ENCODE results near the gene MAEA. TPM values are rescaled to one million over a fixed set of nuclear protein-coding genes. Genes with fewer than 3 reads are reported as not detected.

The MAEA gene
- total and polyA plus RNA-seq, 10 of the 15 experiments (the other 5 are each of a cell fraction or from before 2014, with no cell fraction given) = 3.6 to 67.1 (median 54.6) TPM

DNA sequence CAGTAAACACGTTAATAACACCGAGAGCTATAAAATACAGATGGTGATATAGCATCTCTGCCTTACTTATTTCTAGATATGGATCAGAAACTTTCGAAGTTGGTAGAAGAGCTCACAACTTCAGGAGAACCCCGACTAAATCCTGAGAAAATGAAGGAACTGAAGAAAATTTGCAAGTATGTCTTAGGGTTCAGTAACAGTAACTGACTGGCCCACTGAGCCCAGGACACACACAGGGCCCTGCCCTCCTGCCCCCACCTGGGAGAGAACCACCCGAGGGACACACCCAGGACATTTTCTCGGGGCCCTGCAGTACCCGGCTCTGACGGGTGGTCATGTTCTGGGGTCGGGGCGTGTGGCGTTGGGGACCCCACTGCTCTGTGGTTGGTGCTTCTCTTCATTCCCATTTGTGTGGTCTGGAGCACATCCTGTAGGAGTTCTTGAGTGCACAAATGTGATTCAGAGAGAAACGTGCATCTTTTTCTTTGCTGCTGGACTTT, 58.4 kb downstream of the MAEA start:
- in situ Hi-C loops (cut with MboI) = loop anchor here (5.0 kb wide), 1 partner anchor 56 kb away; no protein-coding TSS in a partner anchor
- H3K36me3 ChIP-seq (ENCODE audit: control insufficient read depth in 2 of 2, insufficient read depth in 2 of 2, low read length in 1 of 2) = no peaks in the 10 kb centered on the region; a peak in 2 of 4 replicates
- SMC1A ChIA-PET (ENCODE audit: uncharacterized antibody, unreplicated experiment) = interaction anchor here (0.7 to 2.5 kb wide), 4 partner anchors 80 to 217 kb away, joined by 3 to 13 read pairs (median 4); no protein-coding TSS in a partner anchor
- H3K4me3 ChIP-seq = peak overlapping the region; percentile 80
- H3K4me1 ChIP-seq (ENCODE audit: control insufficient read depth, insufficient read depth, low read length) = peaks cover 10% of the 10 kb centered on the region
- H3K27me3 ChIP-seq (replicated peaks in 1 of 2; ENCODE audit: control insufficient read depth in 2 of 2, insufficient read depth in 2 of 2, low read length in 1 of 2) = no peaks in the 10 kb centered on the region
- peak overlapping the region; percentile 61; the same call in 1 of the 2 replicates for H2AFZ ChIP-seq (ENCODE audit: control insufficient read depth, low read depth, low read length)
- ATAC-seq = no peak
- no peak for FAIRE-seq
- no peak for DNase-seq (ENCODE audit: low read depth, low spot score)
- peaks cover 16% of the 10 kb centered on the region for H3K79me2 ChIP-seq (ENCODE audit: control insufficient read depth, insufficient read depth, low read length)
- no peaks in the 10 kb centered on the region for H3K9me3 ChIP-seq (replicated peaks; ENCODE audit: control insufficient read depth, insufficient read depth, low read length)
- no peaks in the 10 kb centered on the region for H4K20me1 ChIP-seq (ENCODE audit: control insufficient read depth, insufficient read depth)
- WGBS (ENCODE audit: insufficient coverage, insufficient replicate concordance, low lambda C conversion rate, missing lambda C conversion rate) = 49% methylated on average over 12 of the region's 12 CpGs
- H3K27ac ChIP-seq (ENCODE audit: control insufficient read depth, insufficient read depth) = peak overlapping the region; percentile 88
- intact Hi-C loops (cut with micrococcal nuclease; ENCODE audit: unreplicated experiment) = loop anchor here (5.0 kb wide), 3 partner anchors 61 to 426 kb away; partner anchors contain the start of gene MAEA
- CTCF ChIA-PET = interaction anchor here (1.3 to 5.3 kb wide), 6 partner anchors 8 to 217 kb away, joined by 3 to 48 read pairs (median 6); no protein-coding TSS in a partner anchor
- H3K9ac ChIP-seq (ENCODE audit: control insufficient read depth, insufficient read depth, low read length) = peak overlapping the region; percentile 91
- H3K4me2 ChIP-seq (ENCODE audit: control insufficient read depth, insufficient read depth) = peak overlapping the region; percentile 88
- POLR2A ChIA-PET = interaction anchor here (0.6 to 4.0 kb wide), 3 partner anchors 56 to 104 kb away, joined by 3 to 42 read pairs (median 3); partner anchors contain the start of gene CTBP1
- BruUV-seq (replicated peaks) = TSS peak; percentile 77
- RAD21 ChIA-PET (ENCODE audit: unreplicated experiment) = interaction anchor here (0.7 to 3.9 kb wide), 6 partner anchors 57 to 216 kb away, joined by 3 to 29 read pairs (median 6); partner anchors contain the start of gene MAEA
- TF ChIP-seq FOXM1 (IDR thresholded peaks at IDR 0.05; ENCODE audit: low read depth, low read length) (no peak), SREBF1 (IDR thresholded peaks at IDR 0.05; ENCODE audit: low read length) (no peak), GABPA (IDR thresholded peaks at IDR 0.05; ENCODE audit: low read depth) (no peak), PML (IDR thresholded peaks at IDR 0.05; ENCODE audit: low read length) (no peak), ZNF217 (IDR thresholded peaks at IDR 0.05) (no peak), TBL1XR1 (IDR thresholded peaks at IDR 0.05; ENCODE audit: low read depth, low read length) (no peak), HDAC6 (IDR thresholded peaks at IDR 0.05; ENCODE audit: unreplicated experiment) (no peak), EED (IDR thresholded peaks at IDR 0.05; ENCODE audit: low read depth) (no peak)
- TF ChIP-seq, protein P1, sequence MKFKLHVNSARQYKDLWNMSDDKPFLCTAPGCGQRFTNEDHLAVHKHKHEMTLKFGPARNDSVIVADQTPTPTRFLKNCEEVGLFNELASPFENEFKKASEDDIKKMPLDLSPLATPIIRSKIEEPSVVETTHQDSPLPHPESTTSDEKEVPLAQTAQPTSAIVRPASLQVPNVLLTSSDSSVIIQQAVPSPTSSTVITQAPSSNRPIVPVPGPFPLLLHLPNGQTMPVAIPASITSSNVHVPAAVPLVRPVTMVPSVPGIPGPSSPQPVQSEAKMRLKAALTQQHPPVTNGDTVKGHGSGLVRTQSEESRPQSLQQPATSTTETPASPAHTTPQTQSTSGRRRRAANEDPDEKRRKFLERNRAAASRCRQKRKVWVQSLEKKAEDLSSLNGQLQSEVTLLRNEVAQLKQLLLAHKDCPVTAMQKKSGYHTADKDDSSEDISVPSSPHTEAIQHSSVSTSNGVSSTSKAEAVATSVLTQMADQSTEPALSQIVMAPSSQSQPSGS (IDR thresholded peaks at IDR 0.05; ENCODE audit: low read length) = no peak
- TF ChIP-seq, protein P2, sequence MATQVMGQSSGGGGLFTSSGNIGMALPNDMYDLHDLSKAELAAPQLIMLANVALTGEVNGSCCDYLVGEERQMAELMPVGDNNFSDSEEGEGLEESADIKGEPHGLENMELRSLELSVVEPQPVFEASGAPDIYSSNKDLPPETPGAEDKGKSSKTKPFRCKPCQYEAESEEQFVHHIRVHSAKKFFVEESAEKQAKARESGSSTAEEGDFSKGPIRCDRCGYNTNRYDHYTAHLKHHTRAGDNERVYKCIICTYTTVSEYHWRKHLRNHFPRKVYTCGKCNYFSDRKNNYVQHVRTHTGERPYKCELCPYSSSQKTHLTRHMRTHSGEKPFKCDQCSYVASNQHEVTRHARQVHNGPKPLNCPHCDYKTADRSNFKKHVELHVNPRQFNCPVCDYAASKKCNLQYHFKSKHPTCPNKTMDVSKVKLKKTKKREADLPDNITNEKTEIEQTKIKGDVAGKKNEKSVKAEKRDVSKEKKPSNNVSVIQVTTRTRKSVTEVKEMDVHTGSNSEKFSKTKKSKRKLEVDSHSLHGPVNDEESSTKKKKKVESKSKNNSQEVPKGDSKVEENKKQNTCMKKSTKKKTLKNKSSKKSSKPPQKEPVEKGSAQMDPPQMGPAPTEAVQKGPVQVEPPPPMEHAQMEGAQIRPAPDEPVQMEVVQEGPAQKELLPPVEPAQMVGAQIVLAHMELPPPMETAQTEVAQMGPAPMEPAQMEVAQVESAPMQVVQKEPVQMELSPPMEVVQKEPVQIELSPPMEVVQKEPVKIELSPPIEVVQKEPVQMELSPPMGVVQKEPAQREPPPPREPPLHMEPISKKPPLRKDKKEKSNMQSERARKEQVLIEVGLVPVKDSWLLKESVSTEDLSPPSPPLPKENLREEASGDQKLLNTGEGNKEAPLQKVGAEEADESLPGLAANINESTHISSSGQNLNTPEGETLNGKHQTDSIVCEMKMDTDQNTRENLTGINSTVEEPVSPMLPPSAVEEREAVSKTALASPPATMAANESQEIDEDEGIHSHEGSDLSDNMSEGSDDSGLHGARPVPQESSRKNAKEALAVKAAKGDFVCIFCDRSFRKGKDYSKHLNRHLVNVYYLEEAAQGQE (IDR thresholded peaks at IDR 0.05; ENCODE audit: low read depth, low read length) = no peak
- TF ChIP-seq, protein P3, sequence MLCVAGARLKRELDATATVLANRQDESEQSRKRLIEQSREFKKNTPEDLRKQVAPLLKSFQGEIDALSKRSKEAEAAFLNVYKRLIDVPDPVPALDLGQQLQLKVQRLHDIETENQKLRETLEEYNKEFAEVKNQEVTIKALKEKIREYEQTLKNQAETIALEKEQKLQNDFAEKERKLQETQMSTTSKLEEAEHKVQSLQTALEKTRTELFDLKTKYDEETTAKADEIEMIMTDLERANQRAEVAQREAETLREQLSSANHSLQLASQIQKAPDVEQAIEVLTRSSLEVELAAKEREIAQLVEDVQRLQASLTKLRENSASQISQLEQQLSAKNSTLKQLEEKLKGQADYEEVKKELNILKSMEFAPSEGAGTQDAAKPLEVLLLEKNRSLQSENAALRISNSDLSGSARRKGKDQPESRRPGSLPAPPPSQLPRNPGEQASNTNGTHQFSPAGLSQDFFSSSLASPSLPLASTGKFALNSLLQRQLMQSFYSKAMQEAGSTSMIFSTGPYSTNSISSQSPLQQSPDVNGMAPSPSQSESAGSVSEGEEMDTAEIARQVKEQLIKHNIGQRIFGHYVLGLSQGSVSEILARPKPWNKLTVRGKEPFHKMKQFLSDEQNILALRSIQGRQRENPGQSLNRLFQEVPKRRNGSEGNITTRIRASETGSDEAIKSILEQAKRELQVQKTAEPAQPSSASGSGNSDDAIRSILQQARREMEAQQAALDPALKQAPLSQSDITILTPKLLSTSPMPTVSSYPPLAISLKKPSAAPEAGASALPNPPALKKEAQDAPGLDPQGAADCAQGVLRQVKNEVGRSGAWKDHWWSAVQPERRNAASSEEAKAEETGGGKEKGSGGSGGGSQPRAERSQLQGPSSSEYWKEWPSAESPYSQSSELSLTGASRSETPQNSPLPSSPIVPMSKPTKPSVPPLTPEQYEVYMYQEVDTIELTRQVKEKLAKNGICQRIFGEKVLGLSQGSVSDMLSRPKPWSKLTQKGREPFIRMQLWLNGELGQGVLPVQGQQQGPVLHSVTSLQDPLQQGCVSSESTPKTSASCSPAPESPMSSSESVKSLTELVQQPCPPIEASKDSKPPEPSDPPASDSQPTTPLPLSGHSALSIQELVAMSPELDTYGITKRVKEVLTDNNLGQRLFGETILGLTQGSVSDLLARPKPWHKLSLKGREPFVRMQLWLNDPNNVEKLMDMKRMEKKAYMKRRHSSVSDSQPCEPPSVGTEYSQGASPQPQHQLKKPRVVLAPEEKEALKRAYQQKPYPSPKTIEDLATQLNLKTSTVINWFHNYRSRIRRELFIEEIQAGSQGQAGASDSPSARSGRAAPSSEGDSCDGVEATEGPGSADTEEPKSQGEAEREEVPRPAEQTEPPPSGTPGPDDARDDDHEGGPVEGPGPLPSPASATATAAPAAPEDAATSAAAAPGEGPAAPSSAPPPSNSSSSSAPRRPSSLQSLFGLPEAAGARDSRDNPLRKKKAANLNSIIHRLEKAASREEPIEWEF (IDR thresholded peaks at IDR 0.05; ENCODE audit: insufficient replicate concordance, low read depth, low read length) = no peak

Data from GM12878 (cell line).